Suprapubic skin (tissue), 3 donors: ENCODE measurements around the gene C1orf146.

ENCODE experiments used
- EP300 ChIP-seq: sonication (generic); formaldehyde crosslinking; IDR thresholded peaks from one replicate; pipeline ENCODE4 v1.6.1; 2017; ENCODE audit warnings: antibody characterized with exemption
- TF ChIP-seq, protein P1 (sequence below), 2 donors: fragments of 200-600 bp in 1 of 2; fragments of 450-650 bp in 1 of 2; sonication (generic) in 1 of 2; IDR thresholded peaks; one replicate each; pipeline ENCODE4 v1.5.1; 2016 to 2019; ENCODE audit warnings: antibody characterized with exemption in 2 of 2, mild to moderate bottlenecking in 1 of 2, moderate library complexity in 1 of 2

DNA sequence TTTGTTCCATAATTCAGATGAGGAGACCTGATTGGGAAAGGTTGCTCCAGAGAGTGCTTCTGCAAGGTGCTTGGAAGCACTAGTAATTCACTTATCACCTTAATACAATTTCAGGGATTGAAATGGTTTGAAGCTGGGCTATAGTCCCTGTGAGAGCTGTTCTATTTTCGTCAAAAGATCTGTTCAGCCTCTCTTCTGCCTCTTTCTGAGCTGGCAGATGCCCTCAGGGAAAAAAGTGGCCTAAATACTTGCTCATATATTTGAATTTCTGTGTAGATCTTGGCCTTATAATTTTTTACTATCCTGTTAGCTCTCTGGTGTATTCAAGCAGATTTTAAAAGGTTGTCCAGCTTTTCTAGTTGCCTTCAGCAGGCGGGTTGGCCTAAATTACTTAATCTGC, 22.3 kb downstream of the C1orf146 start:
- TF ChIP-seq, protein P1, sequence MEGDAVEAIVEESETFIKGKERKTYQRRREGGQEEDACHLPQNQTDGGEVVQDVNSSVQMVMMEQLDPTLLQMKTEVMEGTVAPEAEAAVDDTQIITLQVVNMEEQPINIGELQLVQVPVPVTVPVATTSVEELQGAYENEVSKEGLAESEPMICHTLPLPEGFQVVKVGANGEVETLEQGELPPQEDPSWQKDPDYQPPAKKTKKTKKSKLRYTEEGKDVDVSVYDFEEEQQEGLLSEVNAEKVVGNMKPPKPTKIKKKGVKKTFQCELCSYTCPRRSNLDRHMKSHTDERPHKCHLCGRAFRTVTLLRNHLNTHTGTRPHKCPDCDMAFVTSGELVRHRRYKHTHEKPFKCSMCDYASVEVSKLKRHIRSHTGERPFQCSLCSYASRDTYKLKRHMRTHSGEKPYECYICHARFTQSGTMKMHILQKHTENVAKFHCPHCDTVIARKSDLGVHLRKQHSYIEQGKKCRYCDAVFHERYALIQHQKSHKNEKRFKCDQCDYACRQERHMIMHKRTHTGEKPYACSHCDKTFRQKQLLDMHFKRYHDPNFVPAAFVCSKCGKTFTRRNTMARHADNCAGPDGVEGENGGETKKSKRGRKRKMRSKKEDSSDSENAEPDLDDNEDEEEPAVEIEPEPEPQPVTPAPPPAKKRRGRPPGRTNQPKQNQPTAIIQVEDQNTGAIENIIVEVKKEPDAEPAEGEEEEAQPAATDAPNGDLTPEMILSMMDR (IDR thresholded peaks at IDR 0.05) = no peak
- no peak for TF ChIP-seq EP300
